H1 (cell line): ENCODE data around the gene CEP68. TPM values are rescaled to one million over a fixed set of nuclear protein-coding genes. Genes with fewer than 3 reads are reported as not detected.
A peak's percentile ranks its signal among the peaks of the same experiment; 100 is the strongest.

Experiments
- CTCF ChIA-PET: fragments of 300-600 bp; sonication (Branson Sonifier 250); formaldehyde crosslinking; loops from one replicate; lab custom pipeline; 2021; ENCODE audit not compliant: partially characterized antibody; lab: Charles Lee
- POLR2A ChIA-PET: fragments of 300-600 bp; sonication (Branson Sonifier 250); formaldehyde crosslinking; loops from one replicate; lab custom pipeline; 2021; ENCODE audit warnings: inconsistent platforms; ENCODE audit not compliant: partially characterized antibody; lab: Charles Lee
- DNase-seq, 2 experiments: peaks; one replicate each; pipeline versions ENCODE4 v3.0.0 to v3.0.0-alpha.2; 2010 to 2022; ENCODE audit warnings: low spot score in 2 of 2, low read depth in 1 of 2, mixed read lengths in 1 of 2
- FAIRE-seq: peaks from 2 replicates; lab custom pipeline; 2011; peaks lifted over from hg19 to GRCh38; lab: Jason Lieb, UNC
- H2AFZ ChIP-seq: 2 replicates; pipeline ENCODE4 v1.8.1; 2012; ENCODE audit warnings: low read length, inconsistent platforms
- H2AK5ac ChIP-seq: 2 replicates; pipeline ENCODE4 v1.6.1; 2013; ENCODE audit warnings: low read depth, low read length
- H2BK120ac ChIP-seq: replicated peaks from 2 replicates; pipeline ENCODE3; 2013; ENCODE audit warnings: low read depth, low read length, inconsistent platforms
- H2BK12ac ChIP-seq: 2 replicates; pipeline ENCODE4 v1.6.1; 2013; ENCODE audit warnings: low read depth, low read length
- H2BK15ac ChIP-seq: 2 replicates; pipeline ENCODE4 v1.6.1; 2013; ENCODE audit warnings: low read length
- H2BK20ac ChIP-seq: 2 replicates; pipeline ENCODE4 v1.6.1; 2013; ENCODE audit warnings: low read length
- H2BK5ac ChIP-seq: 2 replicates; pipeline ENCODE4 v1.6.1; 2013; ENCODE audit warnings: low read depth, low read length
- H3K14ac ChIP-seq: 2 replicates; pipeline ENCODE4 v1.6.1; 2013; ENCODE audit warnings: inconsistent platforms; ENCODE audit not compliant: insufficient read length
- H3K18ac ChIP-seq: 2 replicates; pipeline ENCODE4 v1.6.1; 2013; ENCODE audit warnings: low read length; ENCODE audit errors: extremely low read depth
- H3K23ac ChIP-seq: 2 replicates; pipeline ENCODE4 v1.6.1; 2013; ENCODE audit warnings: inconsistent platforms; ENCODE audit not compliant: insufficient read length
- H3K23me2 ChIP-seq: 2 replicates; pipeline ENCODE4 v1.6.1; 2013; ENCODE audit warnings: low read depth, low read length
- H3K27ac ChIP-seq: 2 replicates; pipeline ENCODE4 v1.6.1; 2011; ENCODE audit warnings: low read depth, low read length, inconsistent platforms
- H3K27me3 ChIP-seq, 4 experiments: replicated peaks in 1 of 4; 1 replicate in 1 of 4; 2 replicates in 3 of 4; pipeline versions ENCODE4 v1.6.1 to v1.8.1; 2011 to 2013; ENCODE audit warnings: low read length in 3 of 4, mild to moderate bottlenecking in 3 of 4, inconsistent platforms in 2 of 4, mixed read lengths in 2 of 4, moderate library complexity in 1 of 4; ENCODE audit not compliant: control insufficient read depth in 3 of 4, insufficient read depth in 3 of 4; ENCODE audit errors: extremely low read depth in 1 of 4
- H3K36me3 ChIP-seq, 4 experiments: 2 replicates each; pipeline versions ENCODE4 v1.6.1 to v1.8.1; 2011 to 2013; ENCODE audit warnings: mild to moderate bottlenecking in 4 of 4, low read length in 3 of 4, moderate library complexity in 2 of 4, control low read depth in 1 of 4, inconsistent platforms in 1 of 4; ENCODE audit not compliant: insufficient read depth in 4 of 4, control insufficient read depth in 2 of 4
- H3K4ac ChIP-seq: replicated peaks from 2 replicates; pipeline ENCODE3; 2013; ENCODE audit warnings: low read length, low read depth, mixed read lengths, inconsistent platforms; ENCODE audit not compliant: insufficient read length
- H3K4me1 ChIP-seq, 4 experiments: replicated peaks in 1 of 4; 1 replicate in 1 of 4; 2 replicates in 3 of 4; pipeline versions ENCODE4 v1.6.1 to v1.8.1; 2011 to 2013; ENCODE audit warnings: low read length in 3 of 4, inconsistent platforms in 2 of 4, mixed read lengths in 1 of 4; ENCODE audit not compliant: insufficient read depth in 4 of 4, control insufficient read depth in 3 of 4
- H3K4me2 ChIP-seq, 2 experiments: 2 replicates each; pipeline versions ENCODE4 v1.6.1 to v1.8.1; 2011 to 2013; ENCODE audit warnings: low read depth in 2 of 2, low read length in 2 of 2, control low read depth in 1 of 2, inconsistent platforms in 1 of 2, mild to moderate bottlenecking in 1 of 2; ENCODE audit not compliant: insufficient read depth in 1 of 2
- H3K4me3 ChIP-seq, 4 experiments: fragments of 200-600, 300-600 bp in 1 of 4; sonication (generic), shearing (Covaris generic), sonication (Bioruptor Twin) in 1 of 4; 2 replicates each; pipeline versions ENCODE4 v1.5.1 to v1.8.1; 2011 to 2016; ENCODE audit warnings: low read length in 4 of 4, low read depth in 3 of 4, control low read depth in 2 of 4, inconsistent platforms in 2 of 4, mild to moderate bottlenecking in 2 of 4, mixed read lengths in 1 of 4, moderate library complexity in 1 of 4; ENCODE audit not compliant: insufficient read depth in 2 of 4; ENCODE audit errors: extremely low read depth in 1 of 4
- H3K56ac ChIP-seq: replicated peaks from 2 replicates; pipeline ENCODE3; 2013; ENCODE audit warnings: low read depth, mild to moderate bottlenecking, mixed read lengths, low read length, inconsistent platforms; ENCODE audit not compliant: insufficient read length
- H3K79me1 ChIP-seq: 2 replicates; pipeline ENCODE4 v1.6.1; 2013; ENCODE audit warnings: low read depth, low read length, control low read depth
- H3K79me2 ChIP-seq, 2 experiments: 2 replicates each; pipeline versions ENCODE4 v1.6.1 to v1.8.1; 2012 to 2013; ENCODE audit warnings: low read length in 2 of 2, mild to moderate bottlenecking in 2 of 2, inconsistent platforms in 1 of 2; ENCODE audit not compliant: insufficient read depth in 2 of 2, control insufficient read depth in 1 of 2
- H3K9ac ChIP-seq, 4 experiments: replicated peaks in 1 of 4; 1 replicate in 1 of 4; 2 replicates in 3 of 4; pipeline versions ENCODE4 v1.6.1 to v1.8.1; 2011 to 2013; ENCODE audit warnings: low read depth in 3 of 4, low read length in 3 of 4, control low read depth in 2 of 4, mild to moderate bottlenecking in 2 of 4, moderate library complexity in 2 of 4, inconsistent platforms in 1 of 4; ENCODE audit errors: extremely low read depth in 1 of 4
- H3K9me3 ChIP-seq, 2 experiments: 2 replicates each; pipeline versions ENCODE4 v1.6.1 to v1.8.1; 2012 to 2013; ENCODE audit warnings: mild to moderate bottlenecking in 2 of 2, moderate library complexity in 2 of 2, control low read depth in 1 of 2, inconsistent platforms in 1 of 2, low read depth in 1 of 2, low read length in 1 of 2, mixed read lengths in 1 of 2; ENCODE audit not compliant: insufficient read depth in 2 of 2
- H4K20me1 ChIP-seq, 2 experiments: replicated peaks in 1 of 2; 2 replicates each; pipeline versions ENCODE3 to v1.8.1; 2011 to 2013; ENCODE audit warnings: inconsistent platforms in 2 of 2, low read length in 2 of 2, mild to moderate bottlenecking in 1 of 2; ENCODE audit not compliant: insufficient read depth in 2 of 2, control insufficient read depth in 1 of 2
- H4K5ac ChIP-seq: 2 replicates; pipeline ENCODE4 v1.6.1; 2013; ENCODE audit warnings: low read length, low read depth, mixed read lengths, inconsistent platforms; ENCODE audit not compliant: insufficient read length
- H4K8ac ChIP-seq: 2 replicates; pipeline ENCODE4 v1.8.0; 2013; ENCODE audit warnings: mild to moderate bottlenecking, moderate library complexity, low read length, inconsistent platforms; ENCODE audit not compliant: insufficient read depth; ENCODE audit errors: extremely low read depth
- H4K91ac ChIP-seq: replicated peaks from 2 replicates; pipeline ENCODE3; 2013; ENCODE audit warnings: low read length, mixed read lengths, inconsistent platforms; ENCODE audit not compliant: insufficient read length
- BCL11A ChIP-seq, 2 experiments: IDR thresholded peaks; one replicate each; pipeline ENCODE4 v1.6.1; 2011; ENCODE audit warnings: low read depth in 2 of 2, low read length in 2 of 2, mild to moderate bottlenecking in 2 of 2
- CBX8 ChIP-seq: fragments of 300-800, 300-1000 bp; sonication (generic); IDR thresholded peaks from 2 replicates; pipeline ENCODE4 v1.7.1; 2016; ENCODE audit warnings: low read depth, low read length, borderline replicate concordance
- RBBP5 ChIP-seq: IDR thresholded peaks from 2 replicates; pipeline ENCODE4 v1.7.1; 2012; ENCODE audit warnings: low read depth, mild to moderate bottlenecking, inconsistent platforms, low read length, moderate library complexity, borderline replicate concordance
- SP2 ChIP-seq: IDR thresholded peaks from 2 replicates; pipeline ENCODE4 v1.6.1; 2012; ENCODE audit warnings: mild to moderate bottlenecking, low read length, inconsistent platforms
- WGBS, 2 experiments: shearing (Covaris generic) in 1 of 2; methylation state at CpG; one replicate each; pipeline versions ENCODE4 v1.1.6 to v1.1.7; 2013 to 2015; ENCODE audit warnings: low lambda C conversion rate in 2 of 2, mixed read lengths in 2 of 2, inconsistent platforms in 1 of 2, low coverage in 1 of 2, missing lambda C conversion rate in 1 of 2; ENCODE audit not compliant: insufficient replicate concordance in 2 of 2, insufficient coverage in 1 of 2, insufficient read length in 1 of 2; ENCODE audit errors: extremely low coverage in 1 of 2, missing lambda C conversion rate in 1 of 2; 5-methylcytosine and 5-hydroxymethylcytosine counted together
- long read RNA-seq, 2 experiments: library from RNA in 1 of 2; library from capped mRNA in 1 of 2; stranded (forward); transcript quantifications; one replicate each; pipeline ENCODE4 v2.0.0, GENCODE V29; 2021; ENCODE audit warnings: inconsistent platforms in 1 of 2
- polyA minus RNA-seq, 3 experiments: library from RNA; depleted of rRNA, polyadenylated mRNA; stranded (reverse); fragments of >200 nt; gene quantifications; 1 replicate in 2 of 3; 2 replicates in 1 of 3; pipeline ENCODE4 v1.2.3, GENCODE V29; 2011
- polyA plus RNA-seq, 7 experiments: library from polyadenylated mRNA; depleted of rRNA in 3 of 7; stranded (reverse) in 5 of 7; unstranded in 2 of 7; fragments of >200 nt in 5 of 7; fragments of 200-250 nt in 2 of 7; gene quantifications; 1 replicate in 5 of 7; 2 replicates in 1 of 7; 4 replicates in 1 of 7; pipeline versions ENCODE4 v1.2.1 to v1.2.3, GENCODE V29; 2011 to 2013; ENCODE audit warnings: missing spikeins in 2 of 7, mixed read lengths in 2 of 7
- total RNA-seq: library from RNA; stranded (reverse); fragmentation: NEBNext Ultra II Directional; extraction: Animal tissue kit (Norgen Biotek cat#: 25700); gene quantifications from 2 replicates; pipeline ENCODE4 v1.2.1, GENCODE V29; 2021

Gene CEP68, protein sequence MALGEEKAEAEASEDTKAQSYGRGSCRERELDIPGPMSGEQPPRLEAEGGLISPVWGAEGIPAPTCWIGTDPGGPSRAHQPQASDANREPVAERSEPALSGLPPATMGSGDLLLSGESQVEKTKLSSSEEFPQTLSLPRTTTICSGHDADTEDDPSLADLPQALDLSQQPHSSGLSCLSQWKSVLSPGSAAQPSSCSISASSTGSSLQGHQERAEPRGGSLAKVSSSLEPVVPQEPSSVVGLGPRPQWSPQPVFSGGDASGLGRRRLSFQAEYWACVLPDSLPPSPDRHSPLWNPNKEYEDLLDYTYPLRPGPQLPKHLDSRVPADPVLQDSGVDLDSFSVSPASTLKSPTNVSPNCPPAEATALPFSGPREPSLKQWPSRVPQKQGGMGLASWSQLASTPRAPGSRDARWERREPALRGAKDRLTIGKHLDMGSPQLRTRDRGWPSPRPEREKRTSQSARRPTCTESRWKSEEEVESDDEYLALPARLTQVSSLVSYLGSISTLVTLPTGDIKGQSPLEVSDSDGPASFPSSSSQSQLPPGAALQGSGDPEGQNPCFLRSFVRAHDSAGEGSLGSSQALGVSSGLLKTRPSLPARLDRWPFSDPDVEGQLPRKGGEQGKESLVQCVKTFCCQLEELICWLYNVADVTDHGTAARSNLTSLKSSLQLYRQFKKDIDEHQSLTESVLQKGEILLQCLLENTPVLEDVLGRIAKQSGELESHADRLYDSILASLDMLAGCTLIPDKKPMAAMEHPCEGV
- total RNA-seq = 22.5 and 23.2 TPM in 2 replicates
- 24.7 and 35.5 TPM in 2 replicates for polyA plus RNA-seq (2011; rRNA removed)
- 20.4 TPM for polyA plus RNA-seq (2011; cell fraction: cytosol; rRNA removed)
- polyA plus RNA-seq (2011; cell fraction: nucleus; rRNA removed) = 40.5 TPM
- polyA plus RNA-seq (2012, experiment 1 of 2) = 16.9 to 20.7 TPM (median 18.1 TPM) in 4 replicates
- polyA plus RNA-seq (2012, experiment 2 of 2) = 6.4 TPM
- polyA plus RNA-seq (2013, experiment 1 of 2) = 13.5 TPM
- polyA plus RNA-seq (2013, experiment 2 of 2) = 12.5 TPM
- 34.2 and 41.1 TPM in 2 replicates for polyA minus RNA-seq (2011; rRNA and poly(A)+ RNA removed)
- polyA minus RNA-seq (2011; cell fraction: cytosol; rRNA and poly(A)+ RNA removed) = 15.8 TPM
- polyA minus RNA-seq (2011; cell fraction: nucleus; rRNA and poly(A)+ RNA removed) = 40.5 TPM
- long read RNA-seq, experiment 1, partial matches to known transcripts = 2 of 17 reads
- long read RNA-seq, experiment 1, other reads (novel, unspliced or antisense) = 15 of 17 reads
- long read RNA-seq, experiment 2, partial matches to known transcripts = 7 of 13 reads
- long read RNA-seq, experiment 2, other reads (novel, unspliced or antisense) = 6 of 13 reads

DNA sequence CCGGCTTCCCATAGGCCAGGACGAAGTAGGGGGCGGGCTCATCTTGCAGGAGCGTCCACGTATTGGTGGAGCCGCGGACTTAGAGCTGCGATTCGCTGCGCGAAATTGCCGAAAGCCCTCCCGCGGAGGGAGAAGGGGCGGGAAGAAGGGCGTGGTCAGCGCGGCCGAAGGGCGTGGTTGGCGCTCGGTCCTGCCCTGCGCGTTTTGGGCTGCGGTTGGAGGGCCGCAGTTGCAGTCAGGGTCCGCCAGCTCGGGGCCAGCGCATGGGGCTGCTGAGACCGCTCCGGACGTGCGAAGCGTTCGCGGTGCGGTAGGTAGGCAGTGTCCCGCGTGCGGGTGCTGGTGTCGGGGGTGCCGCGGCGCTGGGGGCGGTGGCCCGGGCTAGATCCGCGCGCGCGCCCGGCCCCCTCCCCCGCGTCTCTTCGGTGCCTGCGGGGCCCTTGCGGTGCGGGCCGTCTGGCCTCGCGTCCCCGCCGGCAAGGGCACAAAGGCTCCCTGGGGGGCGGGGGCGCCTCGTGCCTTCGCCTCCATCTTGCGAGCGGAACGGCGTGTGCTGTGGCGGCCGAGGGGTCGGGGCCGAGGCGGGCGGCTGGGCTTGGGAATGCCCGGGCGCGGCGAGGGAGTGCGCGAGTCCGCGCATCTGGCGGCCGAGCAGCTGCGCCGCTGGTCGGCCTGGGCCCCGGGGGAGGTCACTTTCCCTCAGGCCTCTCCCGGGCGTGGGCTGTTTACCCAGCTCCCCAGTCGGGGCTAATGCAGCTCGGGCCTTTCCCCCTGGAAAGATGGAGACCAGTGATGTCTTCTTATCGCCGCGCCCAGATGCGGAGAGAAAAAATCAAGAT, at the start of gene CEP68:
TSS of gene CEP68 (plus strand) at position 202 of the 839 bp plus-strand sequence. CDS start 13,029 bp downstream, outside the sequence.
- Histone ChIP-seq H3K9me3 (no peaks in the 10 kb centered on the region), H3K79me1 (peaks cover 13% of the 10 kb centered on the region; the same call in 1 of the 2 replicates), H4K8ac (peak within 1 kb of the TSS; percentile 97; the same call in 1 of the 2 replicates), H2AFZ (no peak within 1 kb of the TSS), H3K23ac (no peak within 1 kb of the TSS), H3K9ac (peak within 1 kb of the TSS; percentile 69 to 90 (median 88)), H3K4ac (no peak within 1 kb of the TSS), H3K27me3 (peaks cover 0 to 3% (median 1%) of the 10 kb centered on the region in 4 experiments; a peak in 1 of 7 replicates), H4K5ac (peak within 1 kb of the TSS; percentile 47), H4K91ac (peak within 1 kb of the TSS; percentile 66), H3K4me2 (peak within 1 kb of the TSS; percentile 87 to 90), H3K56ac (no peak within 1 kb of the TSS), H3K18ac (peak within 1 kb of the TSS; percentile 52; the same call in 1 of the 2 replicates), H2BK20ac (no peak within 1 kb of the TSS), H3K27ac (peak within 1 kb of the TSS; percentile 78), H2BK15ac (no peak within 1 kb of the TSS), H3K36me3 (no peaks in the 10 kb centered on the region; a peak in 1 of 8 replicates), H3K23me2 (peaks cover 9% of the 10 kb centered on the region), H3K14ac (no peak within 1 kb of the TSS), H3K79me2 (peaks cover 9 to 45% of the 10 kb centered on the region in 2 experiments; a peak in 3 of 4 replicates), H2BK12ac (peak within 1 kb of the TSS; percentile 65), H4K20me1 (peaks cover 2 to 11% of the 10 kb centered on the region in 2 experiments), H2BK5ac (no peak within 1 kb of the TSS), H3K4me1 (peaks cover 0 to 7% (median 3%) of the 10 kb centered on the region in 4 experiments; a peak in 4 of 7 replicates), H2AK5ac (no peak within 1 kb of the TSS), H3K4me3 (peak within 1 kb of the TSS; percentile 67 to 86 (median 76)), H2BK120ac (no peak within 1 kb of the TSS)
- 2% methylated on average over 62 of the region's 99 CpGs; no CpG with 5 or more reads in 1 of the 2 experiments for WGBS, 2 experiments
- FAIRE-seq = peak; percentile 28
- POLR2A ChIA-PET = interaction anchor here (0.6 to 8.1 kb wide), 27 partner anchors 9 to 503 kb away, joined by 3 to 84 read pairs (median 4); partner anchors contain the start of genes ACTR2 and RAB1A
- CTCF ChIA-PET = interaction anchor here (0.9 to 3.1 kb wide), 10 partner anchors 9 to 440 kb away, joined by 3 to 17 read pairs (median 4); no protein-coding TSS in a partner anchor
- DNase-seq = peak; percentile 95 to 98
- TF ChIP-seq RBBP5 (peak; percentile 45; the same call in 1 of the 2 replicates), BCL11A (IDR thresholded peaks at IDR 0.05; ENCODE audit: low read depth in 2 of 2, low read length in 2 of 2) (no peak), CBX8 (no peak), SP2 (peak; percentile 74)
